DOHH2 (cell line): ENCODE data around the gene PPP1R14C.

ENCODE experiments used
- CTCF ChIP-seq: fragments of 200-600 bp; sonication (generic); IDR thresholded peaks from one replicate; pipeline ENCODE4 v1.5.1; 2014; ENCODE audit warnings: antibody characterized with exemption, mild to moderate bottlenecking, low read depth, low read length; ENCODE audit not compliant: poor library complexity, severe bottlenecking
- EZH2phosphoT487 ChIP-seq: fragments of 200-600 bp; sonication (generic); IDR thresholded peaks from 2 replicates; pipeline ENCODE4 v1.6.1; 2017; ENCODE audit warnings: borderline replicate concordance, mild to moderate bottlenecking, antibody characterized with exemption, low read length, moderate library complexity, mixed read lengths

GRCh38 chr6:150138638-150139037, 4.2 kb upstream of the PPP1R14C start:
- TF ChIP-seq CTCF (no peak), EZH2phosphoT487 (no peak)
